Measurements from ENCODE around the gene GGPS1. TPM values are rescaled to one million over a fixed set of nuclear protein-coding genes. Genes with fewer than 3 reads are reported as not detected.
A peak's percentile ranks its signal among the peaks of the same experiment; 100 is the strongest.

Gene GGPS1
- total and polyA plus RNA-seq, 9 donors, result 29.4 to 41.3 (median 34.9) TPM

GRCh38 chr1:235289859-235290739, 38.3 kb upstream of the GGPS1 start:
- no peak overlapping the region for H3K27ac ChIP-seq (ENCODE audit: low read length)

GRCh38 chr1:235290740-235291502, 37.4 kb upstream of the GGPS1 start:
- 92% methylated on average over 4 of the region's 12 CpGs for WGBS (ENCODE audit: insufficient coverage)
- Histone ChIP-seq H3K4me3 (ENCODE audit: low read length) (no peak overlapping the region), H3K9me3 (replicated peaks; ENCODE audit: control insufficient read depth, low read depth, low read length) (no peaks in the 10 kb centered on the region), H3K36me3 (ENCODE audit: control insufficient read depth, insufficient read depth, low read length) (no peaks in the 10 kb centered on the region), H3K27me3 (ENCODE audit: control insufficient read depth, insufficient read depth, low read length) (no peaks in the 10 kb centered on the region), H3K4me1 (ENCODE audit: control insufficient read depth, insufficient read depth, low read length) (no peaks in the 10 kb centered on the region), H3K27ac (ENCODE audit: low read length) (no peak overlapping the region)
- DNase-seq, result no peak

More at GRCh38 chr1:235289859-235290739, 38.3 kb upstream of the GGPS1 start:
- no peaks in the 10 kb centered on the region for H3K27me3 ChIP-seq (ENCODE audit: control insufficient read depth, insufficient read depth, low read length)
- DNase-seq, result no peak
- 77% methylated on average over 3 of the region's 12 CpGs for WGBS (ENCODE audit: insufficient coverage)
- H3K9me3 ChIP-seq (replicated peaks; ENCODE audit: control insufficient read depth, low read depth, low read length), result no peaks in the 10 kb centered on the region
- no peaks in the 10 kb centered on the region for H3K36me3 ChIP-seq (ENCODE audit: control insufficient read depth, insufficient read depth, low read length)
- H3K4me3 ChIP-seq (ENCODE audit: low read length), result no peak overlapping the region
- H3K4me1 ChIP-seq (ENCODE audit: control insufficient read depth, insufficient read depth, low read length), result no peaks in the 10 kb centered on the region

GRCh38 chr1:235291599-235292091, 36.7 kb upstream of the GGPS1 start:
- no peak overlapping the region for H3K27ac ChIP-seq (ENCODE audit: low read length)
- H3K27me3 ChIP-seq (ENCODE audit: control insufficient read depth, insufficient read depth, low read length), result no peaks in the 10 kb centered on the region
- DNase-seq, result no peak
- no peak overlapping the region for H3K4me3 ChIP-seq (ENCODE audit: low read length)
- no peaks in the 10 kb centered on the region for H3K36me3 ChIP-seq (ENCODE audit: control insufficient read depth, insufficient read depth, low read length)
- peaks cover 2% of the 10 kb centered on the region for H3K9me3 ChIP-seq (replicated peaks; ENCODE audit: control insufficient read depth, low read depth, low read length)
- no peaks in the 10 kb centered on the region for H3K4me1 ChIP-seq (ENCODE audit: control insufficient read depth, insufficient read depth, low read length)
- no CpG with 5 or more reads among the region's 6 CpGs for WGBS (ENCODE audit: insufficient coverage)

- no peak overlapping the region for H3K4me3 ChIP-seq (ENCODE audit: low read length)
- no CpG with 5 or more reads among the region's 4 CpGs for WGBS (ENCODE audit: insufficient coverage)
- no peaks in the 10 kb centered on the region for H3K4me1 ChIP-seq (ENCODE audit: control insufficient read depth, insufficient read depth, low read length)
- no peak overlapping the region for H3K27ac ChIP-seq (ENCODE audit: low read length)
- no peaks in the 10 kb centered on the region for H3K36me3 ChIP-seq (ENCODE audit: control insufficient read depth, insufficient read depth, low read length)
- peaks cover 2% of the 10 kb centered on the region for H3K9me3 ChIP-seq (replicated peaks; ENCODE audit: control insufficient read depth, low read depth, low read length)
- no peaks in the 10 kb centered on the region for H3K27me3 ChIP-seq (ENCODE audit: control insufficient read depth, insufficient read depth, low read length)
- no peak for DNase-seq
These were observed 35.6 kb upstream of the GGPS1 start for GRCh38 chr1:235292790-235293189.

DNA sequence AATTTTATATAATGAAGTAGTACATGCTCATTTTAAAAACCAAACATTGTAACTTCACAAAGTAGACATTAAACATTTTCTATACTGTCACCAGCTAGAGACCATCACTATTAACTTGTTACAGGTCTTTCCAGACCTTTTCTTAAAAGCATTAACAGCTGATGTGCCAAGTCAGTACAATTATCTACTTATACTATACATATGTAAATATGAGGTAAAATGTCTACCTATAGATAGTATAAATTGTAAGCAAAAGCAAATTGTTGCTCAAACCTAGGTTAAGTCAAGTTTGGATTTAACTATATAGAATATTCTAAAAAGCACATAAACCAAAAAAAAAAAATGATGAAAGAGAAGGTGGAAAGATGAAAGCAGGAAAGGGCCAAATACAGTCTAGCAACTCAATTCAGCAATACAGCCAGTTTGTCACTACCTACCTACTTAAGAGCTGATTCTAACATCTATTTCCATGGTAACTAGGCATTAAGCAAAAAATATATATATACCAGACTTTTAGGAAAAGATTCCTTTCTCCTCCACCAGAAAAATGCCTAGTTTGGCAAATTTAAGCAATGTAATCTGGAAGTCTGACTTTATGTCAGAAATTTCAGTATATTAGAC, 34.9 kb upstream of the GGPS1 start:
- Histone ChIP-seq H3K27me3 (ENCODE audit: control insufficient read depth, insufficient read depth, low read length) (no peaks in the 10 kb centered on the region), H3K4me3 (ENCODE audit: low read length) (no peak overlapping the region), H3K4me1 (ENCODE audit: control insufficient read depth, insufficient read depth, low read length) (no peaks in the 10 kb centered on the region), H3K27ac (ENCODE audit: low read length) (no peak overlapping the region), H3K36me3 (ENCODE audit: control insufficient read depth, insufficient read depth, low read length) (no peaks in the 10 kb centered on the region), H3K9me3 (replicated peaks; ENCODE audit: control insufficient read depth, low read depth, low read length) (peaks cover 2% of the 10 kb centered on the region)
- peak; percentile 43 for DNase-seq

DNA sequence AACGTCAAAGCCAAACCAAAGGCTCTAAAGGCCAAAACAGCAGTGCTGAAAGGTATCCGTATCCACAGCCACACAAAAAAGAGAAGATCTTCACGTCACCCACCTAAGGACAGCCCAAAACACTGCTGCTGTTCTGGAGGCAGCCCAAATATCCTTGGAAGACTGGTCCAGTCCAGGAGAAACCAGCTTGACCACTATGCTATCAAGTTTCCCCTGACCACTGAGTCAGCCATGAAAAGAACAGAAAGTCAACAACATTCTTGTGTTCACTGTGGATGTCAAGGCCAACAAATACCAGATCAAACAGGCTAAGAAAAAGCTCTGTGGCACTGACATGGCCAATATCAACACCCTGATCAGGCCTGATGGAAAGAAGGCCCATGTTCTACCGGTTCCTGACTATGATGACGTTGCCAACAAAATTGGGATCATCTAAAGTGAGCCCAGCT, 32.4 kb upstream of the GGPS1 start:
- H3K27ac ChIP-seq (ENCODE audit: low read length), result no peak overlapping the region
- WGBS (ENCODE audit: insufficient coverage), result 86% methylated on average over 3 of the region's 5 CpGs

DNA sequence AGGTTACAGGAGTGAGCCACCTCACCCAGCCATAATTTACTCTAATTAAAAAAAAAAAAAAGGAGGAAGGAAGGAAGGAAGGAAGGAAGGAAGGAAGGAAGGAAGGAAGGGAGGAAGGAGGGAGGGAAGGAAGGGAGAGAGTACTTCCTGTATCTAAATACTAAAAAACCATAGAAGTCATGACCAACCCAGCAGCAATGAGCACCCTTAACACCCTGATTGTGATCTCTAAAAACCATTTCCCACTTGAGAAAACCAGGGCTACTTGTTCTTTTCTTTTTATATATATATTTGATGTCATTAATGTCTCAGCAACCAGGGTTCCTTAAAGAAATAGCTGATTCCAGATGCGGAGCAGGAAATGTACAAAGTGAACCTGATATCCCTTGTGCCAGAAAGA, 31.6 kb upstream of the GGPS1 start:
- H3K27me3 ChIP-seq (ENCODE audit: control insufficient read depth, insufficient read depth, low read length), result no peaks in the 10 kb centered on the region
- no peak overlapping the region for H3K27ac ChIP-seq (ENCODE audit: low read length)
- H3K9me3 ChIP-seq (replicated peaks; ENCODE audit: control insufficient read depth, low read depth, low read length), result peaks cover 2% of the 10 kb centered on the region
- H3K36me3 ChIP-seq (ENCODE audit: control insufficient read depth, insufficient read depth, low read length), result no peaks in the 10 kb centered on the region
- no peaks in the 10 kb centered on the region for H3K4me1 ChIP-seq (ENCODE audit: control insufficient read depth, insufficient read depth, low read length)
- 100% methylated on average over 1 of the region's 1 CpG for WGBS (ENCODE audit: insufficient coverage)
- DNase-seq, result no peak
- no peak overlapping the region for H3K4me3 ChIP-seq (ENCODE audit: low read length)

More for the DNA sequence above, 32.4 kb upstream of the GGPS1 start:
- H3K36me3 ChIP-seq (ENCODE audit: control insufficient read depth, insufficient read depth, low read length), result no peaks in the 10 kb centered on the region
- H3K27me3 ChIP-seq (ENCODE audit: control insufficient read depth, insufficient read depth, low read length), result no peaks in the 10 kb centered on the region
- H3K4me1 ChIP-seq (ENCODE audit: control insufficient read depth, insufficient read depth, low read length), result no peaks in the 10 kb centered on the region
- peaks cover 2% of the 10 kb centered on the region for H3K9me3 ChIP-seq (replicated peaks; ENCODE audit: control insufficient read depth, low read depth, low read length)
- no peak overlapping the region for H3K4me3 ChIP-seq (ENCODE audit: low read length)
- no peak for DNase-seq

- peaks cover 2% of the 10 kb centered on the region for H3K9me3 ChIP-seq (replicated peaks; ENCODE audit: control insufficient read depth, low read depth, low read length)
- no peaks in the 10 kb centered on the region for H3K4me1 ChIP-seq (ENCODE audit: control insufficient read depth, insufficient read depth, low read length)
- DNase-seq, result no peak
- 100% methylated on average over 1 of the region's 3 CpGs for WGBS (ENCODE audit: insufficient coverage)
- no peaks in the 10 kb centered on the region for H3K27me3 ChIP-seq (ENCODE audit: control insufficient read depth, insufficient read depth, low read length)
- no peaks in the 10 kb centered on the region for H3K36me3 ChIP-seq (ENCODE audit: control insufficient read depth, insufficient read depth, low read length)
- no peak overlapping the region for H3K4me3 ChIP-seq (ENCODE audit: low read length)
- no peak overlapping the region for H3K27ac ChIP-seq (ENCODE audit: low read length)
These were observed 30.8 kb upstream of the GGPS1 start for GRCh38 chr1:235297579-235297978.

DNA sequence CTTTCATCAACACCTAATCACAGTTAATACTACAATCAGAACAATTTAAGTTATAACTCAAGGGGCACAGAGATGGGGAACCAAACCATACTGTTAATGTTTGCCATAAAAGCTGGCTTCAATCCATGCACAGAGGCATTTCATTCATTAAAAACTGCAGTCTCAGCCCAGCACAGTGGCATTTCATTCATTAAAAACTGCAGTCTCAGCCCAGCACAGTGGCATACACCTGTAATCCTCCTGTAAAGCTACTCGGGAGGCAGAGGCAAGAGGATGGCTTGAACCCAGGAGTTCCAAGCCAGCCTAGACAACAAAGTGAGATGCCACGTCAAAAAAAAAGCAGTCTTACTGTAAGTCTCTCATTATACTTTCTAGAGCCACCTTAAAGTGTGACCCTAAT, 29.6 kb upstream of the GGPS1 start:
- 33% methylated on average over 1 of the region's 2 CpGs for WGBS (ENCODE audit: insufficient coverage)
- H3K4me1 ChIP-seq (ENCODE audit: control insufficient read depth, insufficient read depth, low read length), result no peaks in the 10 kb centered on the region
- peaks cover 2% of the 10 kb centered on the region for H3K9me3 ChIP-seq (replicated peaks; ENCODE audit: control insufficient read depth, low read depth, low read length)
- DNase-seq, result no peak
- no peaks in the 10 kb centered on the region for H3K36me3 ChIP-seq (ENCODE audit: control insufficient read depth, insufficient read depth, low read length)
- H3K27me3 ChIP-seq (ENCODE audit: control insufficient read depth, insufficient read depth, low read length), result no peaks in the 10 kb centered on the region
- H3K4me3 ChIP-seq (ENCODE audit: low read length), result no peak overlapping the region
- H3K27ac ChIP-seq (ENCODE audit: low read length), result no peak overlapping the region
